Keratinocyte (primary cell): Measurements from ENCODE around the gene ABL1.

Experiments
- CTCF ChIP-seq, 3 experiments: IDR thresholded peaks in 1 of 3; conservative IDR thresholded peaks in 1 of 3; optimal IDR thresholded peaks in 1 of 3; 2 replicates in 2 of 3; 3 replicates in 1 of 3; pipeline versions ENCODE3 to v1.5.1; 2011; ENCODE audit warnings: low read length in 3 of 3, mild to moderate bottlenecking in 3 of 3, moderate library complexity in 2 of 3, control low read depth in 1 of 3, inconsistent platforms in 1 of 3; ENCODE audit not compliant: insufficient read depth in 2 of 3; ENCODE audit errors: extremely low read depth in 1 of 3
- EZH2 ChIP-seq: IDR thresholded peaks from one replicate; pipeline ENCODE4 v1.6.1; 2012; ENCODE audit warnings: inconsistent platforms, mild to moderate bottlenecking, low read length, moderate library complexity

DNA sequence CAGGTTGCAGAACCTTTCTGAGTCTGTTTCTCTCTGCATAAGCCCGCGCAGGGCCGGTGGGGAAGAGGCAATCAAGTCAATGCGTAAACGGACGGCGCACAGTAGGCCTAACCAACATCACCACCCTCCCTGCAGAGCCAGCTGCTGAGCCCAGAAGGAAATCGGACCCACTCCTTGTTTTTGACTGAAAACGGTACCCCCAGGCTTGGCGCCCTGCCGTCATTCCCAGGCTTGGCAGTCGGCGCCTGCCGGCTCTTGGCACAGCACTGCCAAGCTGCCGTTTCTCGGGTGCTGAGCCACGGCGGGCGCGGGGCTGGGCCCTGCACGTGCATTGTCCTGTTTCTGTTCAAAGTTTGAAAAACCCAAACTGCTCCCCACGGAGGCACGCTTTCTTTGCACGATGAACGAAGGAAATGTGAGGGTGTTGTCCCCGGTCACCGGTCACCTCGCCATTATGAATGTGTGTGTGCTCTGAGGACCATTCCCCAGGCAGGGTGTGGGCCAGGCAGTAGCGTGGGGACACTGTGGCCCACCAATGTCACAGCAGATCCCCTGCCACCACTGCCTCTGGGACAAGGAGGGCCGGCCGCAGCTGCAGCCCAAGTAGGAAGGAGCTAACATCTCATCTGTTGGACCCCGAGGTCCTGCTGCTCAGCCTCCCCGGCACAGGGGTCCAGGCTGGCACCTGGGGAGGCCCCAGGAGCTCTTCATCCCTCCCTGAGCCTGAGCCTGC is 83.9 kb downstream of the ABL1 start:
- TF ChIP-seq CTCF (optimal IDR thresholded peaks at IDR 0.05 in 1 of 3, IDR thresholded peaks at IDR 0.05 in 1 of 3, conservative IDR thresholded peaks at IDR 0.05 in 1 of 3; ENCODE audit: extremely low read depth in 1 of 3, insufficient read depth in 2 of 3, low read length in 3 of 3) = no peak
- peak; percentile 89 for TF ChIP-seq EZH2
